Central memory CD8-positive, alpha-beta T cell (primary cell): ENCODE results near the gene SNORC.

Experiments used
- ATAC-seq: fragments of 150-1000 bp; cut with Tn5 transposase; replicated peaks from 2 replicates; pipeline ENCODE4 v1.10.0; 2022; ENCODE audit warnings: mild to moderate bottlenecking, moderate FRiP score, moderate number of reproducible peaks; ENCODE audit not compliant: poor library complexity, severe bottlenecking; ENCODE audit errors: extremely low read depth
- DNase-seq, 2 donors: peaks; one replicate each; pipeline ENCODE4 v3.0.0; 2021; ENCODE audit warnings: low spot score in 2 of 2
- H3K27ac Mint-ChIP-seq: one replicate; pipeline ENCODE4 v1.8.0; 2022; ENCODE audit warnings: low read depth, mild to moderate bottlenecking, moderate library complexity, mixed read lengths
- H3K27me3 Mint-ChIP-seq: one replicate; pipeline ENCODE4 v1.8.0; 2022; ENCODE audit warnings: mixed read lengths
- H3K36me3 Mint-ChIP-seq: one replicate; pipeline ENCODE4 v1.8.0; 2022; ENCODE audit warnings: mild to moderate bottlenecking, moderate library complexity, mixed read lengths; ENCODE audit not compliant: insufficient read depth
- H3K4me1 Mint-ChIP-seq: one replicate; pipeline ENCODE4 v1.8.0; 2022; ENCODE audit warnings: mixed read lengths
- H3K4me3 Mint-ChIP-seq: one replicate; pipeline ENCODE4 v1.8.0; 2022; ENCODE audit warnings: mild to moderate bottlenecking, moderate library complexity, mixed read lengths
- H3K9me3 Mint-ChIP-seq: one replicate; pipeline ENCODE4 v1.8.0; 2022; ENCODE audit warnings: mixed read lengths

The SNORC gene

GRCh38 chr2:232911712-232912277 lies 41.7 kb downstream of the SNORC start:
- DNase-seq: no peak
- Mint-ChIP-seq H3K4me1 (no peaks in the 10 kb centered on the region), H3K9me3 (no peaks in the 10 kb centered on the region), H3K27me3 (peaks cover 63% of the 10 kb centered on the region), H3K4me3 (no peak overlapping the region), H3K27ac (no peak overlapping the region), H3K36me3 (no peaks in the 10 kb centered on the region)
- ATAC-seq: no peak

GRCh38 chr2:232913903-232914302 lies 43.8 kb downstream of the SNORC start:
- H3K9me3 Mint-ChIP-seq: no peaks in the 10 kb centered on the region
- no peak for ATAC-seq
- H3K27me3 Mint-ChIP-seq: peaks cover 66% of the 10 kb centered on the region
- no peak overlapping the region for H3K4me3 Mint-ChIP-seq
- H3K27ac Mint-ChIP-seq: no peak overlapping the region
- DNase-seq: no peak
- no peaks in the 10 kb centered on the region for H3K36me3 Mint-ChIP-seq
- no peaks in the 10 kb centered on the region for H3K4me1 Mint-ChIP-seq

- Mint-ChIP-seq H3K9me3 (no peaks in the 10 kb centered on the region), H3K27me3 (peaks cover 55% of the 10 kb centered on the region), H3K4me3 (no peak overlapping the region), H3K27ac (no peak overlapping the region), H3K36me3 (no peaks in the 10 kb centered on the region), H3K4me1 (no peaks in the 10 kb centered on the region)
- no peak for DNase-seq
- no peak for ATAC-seq
Observed at GRCh38 chr2:232919141-232919540, 49.1 kb downstream of the SNORC start.

GRCh38 chr2:232920055-232920454 lies 50.0 kb downstream of the SNORC start:
- Mint-ChIP-seq H3K4me1 (no peaks in the 10 kb centered on the region), H3K27ac (no peak overlapping the region), H3K4me3 (no peak overlapping the region), H3K9me3 (no peaks in the 10 kb centered on the region), H3K27me3 (peaks cover 59% of the 10 kb centered on the region), H3K36me3 (no peaks in the 10 kb centered on the region)
- no peak for DNase-seq
- no peak for ATAC-seq

GRCh38 chr2:232920760-232921159 lies 50.7 kb downstream of the SNORC start:
- Mint-ChIP-seq H3K4me1 (no peaks in the 10 kb centered on the region), H3K27me3 (peaks cover 59% of the 10 kb centered on the region), H3K27ac (no peak overlapping the region), H3K9me3 (no peaks in the 10 kb centered on the region), H3K36me3 (no peaks in the 10 kb centered on the region), H3K4me3 (no peak overlapping the region)
- ATAC-seq (no peak), DNase-seq (no peak)

- DNase-seq: no peak
- no peak overlapping the region for H3K27ac Mint-ChIP-seq
- H3K36me3 Mint-ChIP-seq: no peaks in the 10 kb centered on the region
- peaks cover 61% of the 10 kb centered on the region for H3K27me3 Mint-ChIP-seq
- no peak for ATAC-seq
- peaks cover 6% of the 10 kb centered on the region for H3K4me1 Mint-ChIP-seq
- H3K4me3 Mint-ChIP-seq: no peak overlapping the region
- no peaks in the 10 kb centered on the region for H3K9me3 Mint-ChIP-seq
Observed at GRCh38 chr2:232924433-232924832, 54.4 kb downstream of the SNORC start.

- Mint-ChIP-seq H3K27me3 (peaks cover 61% of the 10 kb centered on the region), H3K27ac (no peak overlapping the region), H3K4me1 (peaks cover 6% of the 10 kb centered on the region), H3K36me3 (no peaks in the 10 kb centered on the region), H3K9me3 (no peaks in the 10 kb centered on the region), H3K4me3 (no peak overlapping the region)
- DNase-seq (no peak), ATAC-seq (no peak)
Observed at GRCh38 chr2:232925153-232925820, 55.2 kb downstream of the SNORC start.

GRCh38 chr2:232925821-232926156 lies 55.7 kb downstream of the SNORC start:
- Mint-ChIP-seq H3K27ac (no peak overlapping the region), H3K4me1 (peaks cover 6% of the 10 kb centered on the region), H3K36me3 (no peaks in the 10 kb centered on the region), H3K9me3 (no peaks in the 10 kb centered on the region), H3K27me3 (peaks cover 61% of the 10 kb centered on the region), H3K4me3 (no peak overlapping the region)
- ATAC-seq: no peak
- DNase-seq: no peak

GRCh38 chr2:232926431-232926939 lies 56.4 kb downstream of the SNORC start:
- Mint-ChIP-seq H3K9me3 (no peaks in the 10 kb centered on the region), H3K27me3 (peaks cover 61% of the 10 kb centered on the region), H3K4me1 (peaks cover 6% of the 10 kb centered on the region), H3K4me3 (peak overlapping the region; percentile 61), H3K36me3 (no peaks in the 10 kb centered on the region), H3K27ac (no peak overlapping the region)
- ATAC-seq: no peak
- no peak for DNase-seq

- no peak for DNase-seq
- no peak for ATAC-seq
- Mint-ChIP-seq H3K27me3 (peaks cover 61% of the 10 kb centered on the region), H3K36me3 (no peaks in the 10 kb centered on the region), H3K9me3 (no peaks in the 10 kb centered on the region), H3K27ac (no peak overlapping the region), H3K4me3 (peak overlapping the region; percentile 61), H3K4me1 (peaks cover 6% of the 10 kb centered on the region)
Observed at GRCh38 chr2:232927032-232927792, 57.1 kb downstream of the SNORC start.

- no peak for ATAC-seq
- DNase-seq: no peak
- peaks cover 68% of the 10 kb centered on the region for H3K27me3 Mint-ChIP-seq
- H3K9me3 Mint-ChIP-seq: no peaks in the 10 kb centered on the region
- no peak overlapping the region for H3K27ac Mint-ChIP-seq
- H3K4me1 Mint-ChIP-seq: peaks cover 6% of the 10 kb centered on the region
- H3K36me3 Mint-ChIP-seq: no peaks in the 10 kb centered on the region
- H3K4me3 Mint-ChIP-seq: peak overlapping the region; percentile 61
Observed at GRCh38 chr2:232927793-232928550, 57.9 kb downstream of the SNORC start.
